HEK293 (cell line): ENCODE measurements around the gene MAU2.

ENCODE experiments used
- CTCF ChIA-PET: fragments of 350-600 bp; formaldehyde crosslinking; extraction: SDS; loops from one replicate; lab custom pipeline; 2021; ENCODE audit warnings: antibody characterized with exemption; lab: Yijun Ruan, JAX
- POLR2A ChIA-PET: fragments of 300-600 bp; formaldehyde crosslinking; extraction: SDS; loops from one replicate; lab custom pipeline; 2020; ENCODE audit warnings: antibody characterized with exemption, inconsistent platforms; lab: Yijun Ruan, JAX
- H3K27ac ChIP-seq: fragments of 200-500 bp; sonication (Bioruptor generic); 2 replicates; pipeline ENCODE4 v1.5.1; 2014; ENCODE audit warnings: low read depth, low read length, control low read depth, inconsistent platforms; ENCODE audit errors: extremely low read depth
- H3K36me3 ChIP-seq, 2 experiments: fragments of 200-500 bp in 1 of 2; sonication (Bioruptor generic) in 1 of 2; 1 replicate in 1 of 2; 2 replicates in 1 of 2; pipeline ENCODE4 v1.5.1; 2014 to 2017; ENCODE audit warnings: inconsistent platforms in 2 of 2, low read length in 2 of 2; ENCODE audit not compliant: control insufficient read depth in 2 of 2, insufficient read depth in 1 of 2
- H3K4me1 ChIP-seq: fragments of 200-500 bp; sonication (Bioruptor generic); 2 replicates; pipeline ENCODE4 v1.5.1; 2014; ENCODE audit warnings: mild to moderate bottlenecking, low read length, inconsistent platforms; ENCODE audit not compliant: control insufficient read depth, insufficient read depth
- H3K4me3 ChIP-seq: 2 replicates; pipeline ENCODE4 v1.5.1; 2011; ENCODE audit warnings: low read depth, mild to moderate bottlenecking, control low read depth, low read length, moderate library complexity
- H3K9me3 ChIP-seq: fragments of 200-500 bp; sonication (Bioruptor generic); 2 replicates; pipeline ENCODE4 v1.5.1; 2014; ENCODE audit warnings: low read depth, low read length, inconsistent platforms; ENCODE audit not compliant: control insufficient read depth, insufficient read depth
- HIC1 ChIP-seq: fragments of 450-650 bp; formaldehyde crosslinking; IDR thresholded peaks from 2 replicates; pipeline ENCODE4 v1.5.1; 2016; ENCODE audit warnings: missing biosample characterization, missing genetic modification characterization
- OSR2 ChIP-seq: fragments of 450-650 bp; formaldehyde crosslinking; IDR thresholded peaks from 2 replicates; pipeline ENCODE4 v1.5.1; 2016; ENCODE audit warnings: missing biosample characterization, missing genetic modification characterization
- OVOL3 ChIP-seq: fragments of 450-650 bp; formaldehyde crosslinking; IDR thresholded peaks from 2 replicates; pipeline ENCODE4 v1.5.1; 2016; ENCODE audit warnings: missing biosample characterization, missing genetic modification characterization
- SCRT1 ChIP-seq: fragments of 450-650 bp; formaldehyde crosslinking; IDR thresholded peaks from 2 replicates; pipeline ENCODE4 v1.5.1; 2016; ENCODE audit warnings: missing biosample characterization, missing genetic modification characterization, borderline replicate concordance
- ZBTB17 ChIP-seq: fragments of 450-650 bp; formaldehyde crosslinking; IDR thresholded peaks from 2 replicates; pipeline ENCODE4 v1.5.1; 2016; ENCODE audit warnings: missing biosample characterization, missing genetic modification characterization
- ZEB2 ChIP-seq: fragments of 450-650 bp; formaldehyde crosslinking; IDR thresholded peaks from 2 replicates; pipeline ENCODE4 v1.5.1; 2016; ENCODE audit warnings: missing biosample characterization, missing genetic modification characterization
- ZIC2 ChIP-seq: fragments of 450-650 bp; formaldehyde crosslinking; IDR thresholded peaks from 2 replicates; pipeline ENCODE4 v1.5.1; 2016; ENCODE audit warnings: missing biosample characterization, missing genetic modification characterization
- ZNF10 ChIP-seq: fragments of 450-650 bp; formaldehyde crosslinking; IDR thresholded peaks from 2 replicates; pipeline ENCODE4 v1.5.1; 2017; ENCODE audit warnings: missing biosample characterization, missing genetic modification characterization
- ZNF146 ChIP-seq: fragments of 450-650 bp; formaldehyde crosslinking; IDR thresholded peaks from 2 replicates; pipeline ENCODE4 v1.5.1; 2016; ENCODE audit warnings: missing biosample characterization, missing genetic modification characterization
- ZNF184 ChIP-seq: fragments of 450-650 bp; IDR thresholded peaks from 2 replicates; pipeline ENCODE4 v1.5.1; 2018; ENCODE audit warnings: missing biosample characterization, mild to moderate bottlenecking, missing genetic modification characterization
- ZNF19 ChIP-seq: fragments of 450-650 bp; formaldehyde crosslinking; IDR thresholded peaks from 2 replicates; pipeline ENCODE4; 2016; ENCODE audit warnings: missing biosample characterization, missing genetic modification characterization, low read depth
- ZNF221 ChIP-seq: fragments of 450-650 bp; formaldehyde crosslinking; IDR thresholded peaks from 2 replicates; pipeline ENCODE4 v1.5.1; 2017; ENCODE audit warnings: missing biosample characterization, missing genetic modification characterization, borderline replicate concordance
- ZNF292 ChIP-seq: fragments of 450-650 bp; formaldehyde crosslinking; IDR thresholded peaks from 2 replicates; pipeline ENCODE4 v1.5.1; 2016; ENCODE audit warnings: low read depth, missing biosample characterization, missing genetic modification characterization, borderline replicate concordance
- ZNF335 ChIP-seq: fragments of 450-650 bp; formaldehyde crosslinking; conservative IDR thresholded peaks from 2 replicates; pipeline ENCODE4 v1.5.1; 2016; ENCODE audit warnings: missing biosample characterization, missing genetic modification characterization
- ZNF341 ChIP-seq: fragments of 450-650 bp; formaldehyde crosslinking; IDR thresholded peaks from 2 replicates; pipeline ENCODE4; 2016; ENCODE audit warnings: low read depth, missing biosample characterization, missing genetic modification characterization
- ZNF354C ChIP-seq: fragments of 450-650 bp; formaldehyde crosslinking; IDR thresholded peaks from 2 replicates; pipeline ENCODE4 v1.5.1; 2016; ENCODE audit warnings: missing biosample characterization, missing genetic modification characterization, low read depth, borderline replicate concordance
- ZNF391 ChIP-seq: fragments of 450-650 bp; formaldehyde crosslinking; IDR thresholded peaks from 2 replicates; pipeline ENCODE4 v1.5.1; 2016; ENCODE audit warnings: low read depth, missing biosample characterization, missing genetic modification characterization, borderline replicate concordance
- ZNF398 ChIP-seq: fragments of 450-650 bp; formaldehyde crosslinking; IDR thresholded peaks from 2 replicates; pipeline ENCODE4 v1.5.1; 2017; ENCODE audit warnings: missing biosample characterization, missing genetic modification characterization
- ZNF510 ChIP-seq: fragments of 450-650 bp; formaldehyde crosslinking; IDR thresholded peaks from 2 replicates; pipeline ENCODE4 v1.5.1; 2018; ENCODE audit warnings: mild to moderate bottlenecking, missing genetic modification characterization, missing biosample characterization; ENCODE audit not compliant: insufficient replicate concordance
- ZNF514 ChIP-seq: fragments of 450-650 bp; formaldehyde crosslinking; IDR thresholded peaks from 2 replicates; pipeline ENCODE4 v1.5.1; 2016; ENCODE audit warnings: missing biosample characterization, missing genetic modification characterization
- ZNF530 ChIP-seq: fragments of 450-650 bp; formaldehyde crosslinking; IDR thresholded peaks from 2 replicates; pipeline ENCODE4 v1.5.1; 2016; ENCODE audit warnings: low read depth, missing biosample characterization, missing genetic modification characterization
- ZNF629 ChIP-seq: fragments of 450-650 bp; formaldehyde crosslinking; IDR thresholded peaks from 2 replicates; pipeline ENCODE4 v1.5.1; 2017; ENCODE audit warnings: missing biosample characterization, missing genetic modification characterization

The MAU2 gene

GRCh38 chr19:19278315-19278714, 42.3 kb upstream of the MAU2 start:
- no peak overlapping the region for H3K27ac ChIP-seq
- ChIA-PET POLR2A (interaction anchor here (0.6 kb wide), 1 partner anchor 33 kb away, joined by 3 read pairs; no protein-coding TSS in a partner anchor), CTCF (no interaction called here)
- H3K4me3 ChIP-seq = no peak overlapping the region
- H3K9me3 ChIP-seq = no peaks in the 10 kb centered on the region
- H3K4me1 ChIP-seq = no peaks in the 10 kb centered on the region
- TF ChIP-seq ZIC2 (tag by site-specific recombination) (peak; percentile 99), OSR2 (tag by site-specific recombination) (peak; percentile 46; the same call in 1 of the 2 replicates), ZNF292 (tag by site-specific recombination) (no peak)
- H3K36me3 ChIP-seq = peaks cover 0 to 78% of the 10 kb centered on the region in 2 experiments; a peak in 2 of 3 replicates

- Histone ChIP-seq H3K27ac (no peak overlapping the region), H3K4me1 (no peaks in the 10 kb centered on the region), H3K9me3 (no peaks in the 10 kb centered on the region), H3K36me3 (peaks cover 2 to 86% of the 10 kb centered on the region in 2 experiments; a peak in 2 of 3 replicates), H3K4me3 (no peak overlapping the region)
- CTCF ChIA-PET = no interaction called here
- TF ChIP-seq ZEB2 (tag by site-specific recombination) = no peak
- no peak for TF ChIP-seq ZNF10
- no peak for TF ChIP-seq HIC1 (tag by site-specific recombination)
- no peak for TF ChIP-seq ZNF514 (tag by site-specific recombination)
- TF ChIP-seq ZNF184 = no peak
- no peak for TF ChIP-seq ZBTB17 (tag by site-specific recombination)
- TF ChIP-seq ZNF510 (tag by site-specific recombination) = no peak
- no peak for TF ChIP-seq ZNF146 (tag by site-specific recombination)
- no peak for TF ChIP-seq ZNF341 (tag by site-specific recombination)
- no peak for TF ChIP-seq ZNF391 (tag by site-specific recombination)
- no peak for TF ChIP-seq SCRT1 (tag by site-specific recombination)
- TF ChIP-seq ZNF335 (tag by site-specific recombination) = no peak
- TF ChIP-seq OVOL3 = no peak
- no peak for TF ChIP-seq ZNF19 (tag by site-specific recombination)
- POLR2A ChIA-PET = interaction anchor here (0.6 kb wide), 1 partner anchor 9 kb away, joined by 3 read pairs; no protein-coding TSS in a partner anchor
These were observed 41.5 kb upstream of the MAU2 start for GRCh38 chr19:19279062-19279612.

- no peaks in the 10 kb centered on the region for H3K4me1 ChIP-seq
- H3K36me3 ChIP-seq = peaks cover 3 to 91% of the 10 kb centered on the region in 2 experiments; a peak in 2 of 3 replicates
- TF ChIP-seq ZNF354C (tag by site-specific recombination) = no peak
- TF ChIP-seq ZNF398 (tag by site-specific recombination) = no peak
- no peak for TF ChIP-seq ZNF530 (tag by site-specific recombination)
- TF ChIP-seq ZNF629 (tag by site-specific recombination) = no peak
- no peak for TF ChIP-seq ZNF221
- POLR2A ChIA-PET = interaction anchor here (0.6 kb wide), 1 partner anchor 9 kb away, joined by 3 read pairs; no protein-coding TSS in a partner anchor
- H3K27ac ChIP-seq = no peak overlapping the region
- CTCF ChIA-PET = no interaction called here
- no peaks in the 10 kb centered on the region for H3K9me3 ChIP-seq
- no peak overlapping the region for H3K4me3 ChIP-seq
These were observed 40.8 kb upstream of the MAU2 start for GRCh38 chr19:19279853-19280252.
